GM10266 (cell line): ENCODE results near the gene ZNF496.

Experiments
- DNase-seq: peaks from one replicate; pipeline ENCODE4 v3.0.0; 2012; ENCODE audit errors: extremely low spot score
- CTCF ChIP-seq: IDR thresholded peaks from 2 replicates; pipeline ENCODE4 v1.5.1; 2012; ENCODE audit warnings: mild to moderate bottlenecking, low read depth; ENCODE audit not compliant: control insufficient read depth, insufficient read depth; ENCODE audit errors: missing control alignments

Gene ZNF496

GRCh38 chr1:247300491-247301175, 31.0 kb downstream of the ZNF496 start:
- TF ChIP-seq CTCF = no peak
- DNase-seq = no peak

- DNase-seq = no peak
- TF ChIP-seq CTCF = no peak
These were observed 31.8 kb downstream of the ZNF496 start for GRCh38 chr1:247299723-247300381.

- no peak for DNase-seq
- TF ChIP-seq CTCF = no peak
These were observed 33.0 kb downstream of the ZNF496 start for GRCh38 chr1:247298701-247299100.

- no peak for DNase-seq
- no peak for TF ChIP-seq CTCF
These were observed 33.6 kb downstream of the ZNF496 start for GRCh38 chr1:247298124-247298481.

- TF ChIP-seq CTCF = no peak
- no peak for DNase-seq
These were observed 34.2 kb downstream of the ZNF496 start for GRCh38 chr1:247297263-247298123.

- DNase-seq = no peak
- TF ChIP-seq CTCF = no peak
These were observed 35.0 kb downstream of the ZNF496 start for GRCh38 chr1:247296599-247297180.

GRCh38 chr1:247295746-247296145, 35.9 kb downstream of the ZNF496 start:
- no peak for DNase-seq
- no peak for TF ChIP-seq CTCF
